Small intestine (tissue), 7 donors: ENCODE results near the gene C4orf51. TPM values are rescaled to one million over a fixed set of nuclear protein-coding genes. Genes with fewer than 3 reads are reported as not detected.

Experiments
- DNase-seq, 2 donors: peaks; one replicate each; pipeline versions ENCODE4 v3.0.0 to v3.0.0-alpha.2; 2013
- FAIRE-seq: peaks from 2 replicates; lab custom pipeline; 2012; peaks lifted over from hg19 to GRCh38; lab: Jason Lieb, UNC
- H3K27ac ChIP-seq, 3 donors: one replicate each; pipeline ENCODE4 v1.5.1; 2013; ENCODE audit warnings: low read length in 2 of 3, mild to moderate bottlenecking in 2 of 3, control low read depth in 1 of 3, inconsistent platforms in 1 of 3, low read depth in 1 of 3, moderate library complexity in 1 of 3
- H3K27me3 ChIP-seq, 3 donors: one replicate each; pipeline ENCODE4 v1.6.1; 2013; ENCODE audit warnings: low read length in 3 of 3, inconsistent platforms in 1 of 3; ENCODE audit not compliant: control insufficient read depth in 3 of 3, insufficient read depth in 3 of 3
- H3K36me3 ChIP-seq, 3 donors: one replicate each; pipeline ENCODE4 v1.6.1; 2013; ENCODE audit warnings: low read length in 3 of 3, inconsistent platforms in 1 of 3, low read depth in 1 of 3, mild to moderate bottlenecking in 1 of 3, moderate library complexity in 1 of 3; ENCODE audit not compliant: control insufficient read depth in 3 of 3, insufficient read depth in 2 of 3
- H3K4me1 ChIP-seq, 3 donors: one replicate each; pipeline ENCODE4 v1.6.1; 2013; ENCODE audit warnings: low read length in 2 of 3, inconsistent platforms in 1 of 3, low read depth in 1 of 3, mild to moderate bottlenecking in 1 of 3, moderate library complexity in 1 of 3; ENCODE audit not compliant: control insufficient read depth in 3 of 3, insufficient read depth in 2 of 3
- H3K4me3 ChIP-seq, 3 donors: one replicate each; pipeline ENCODE4 v1.5.1; 2013; ENCODE audit warnings: low read length in 3 of 3, control low read depth in 1 of 3, inconsistent platforms in 1 of 3, low read depth in 1 of 3, mild to moderate bottlenecking in 1 of 3, moderate library complexity in 1 of 3
- H3K9me3 ChIP-seq, 2 donors: one replicate each; pipeline ENCODE4 v1.6.1; 2013; ENCODE audit warnings: low read depth in 1 of 2, low read length in 1 of 2; ENCODE audit not compliant: control insufficient read depth in 2 of 2, insufficient read depth in 1 of 2
- WGBS, 3 donors: extraction: QIAGEN DNeasy Blood & Tissue Kit; methylation state at CpG; one replicate each; pipeline ENCODE4 v1.1.7; 2013; 5-methylcytosine and 5-hydroxymethylcytosine counted together
- polyA plus RNA-seq, 4 donors: library from polyadenylated mRNA; stranded (reverse) in 3 of 4; unstranded in 1 of 4; fragments of 200-250 nt in 3 of 4; fragments of 120-200 nt in 1 of 4; gene quantifications; one replicate each; pipeline versions ENCODE4 v1.2.1 to v1.2.3, GENCODE V29; 2013
- donor health status: healthy with polysubstance abuse.
- donor health status: control.
- donor health status: control.
- donor health status: Bipolar disorder and iron deficiency.
- donor health status: healthy.

C4orf51 gene
- polyA plus RNA-seq, 4 donors, result not detected

GRCh38 chr4:145716200-145716599, 36.3 kb downstream of the C4orf51 start:
- no peak for DNase-seq
- FAIRE-seq, result no peak
- Histone ChIP-seq H3K27ac (no peak overlapping the region), H3K9me3 (peaks cover 0 to under 1% of the 10 kb centered on the region in 2 donors), H3K27me3 (peaks cover 0 to 3% (median 3%) of the 10 kb centered on the region in 3 donors), H3K4me3 (no peak overlapping the region), H3K36me3 (no peaks in the 10 kb centered on the region), H3K4me1 (no peaks in the 10 kb centered on the region)
- 69 to 82% (median 79%) methylated on average over 3 of the region's 3 CpGs for WGBS, 3 donors

GRCh38 chr4:145716661-145717200, 36.8 kb downstream of the C4orf51 start:
- H3K4me1 ChIP-seq, result no peaks in the 10 kb centered on the region
- no peak for FAIRE-seq
- 68 to 86% (median 68%) methylated on average over 1 of the region's 1 CpG for WGBS, 3 donors
- peaks cover 0 to 3% (median 3%) of the 10 kb centered on the region in 3 donors for H3K27me3 ChIP-seq
- no peaks in the 10 kb centered on the region for H3K9me3 ChIP-seq
- H3K27ac ChIP-seq, result no peak overlapping the region
- no peak for DNase-seq
- no peak overlapping the region for H3K4me3 ChIP-seq
- no peaks in the 10 kb centered on the region for H3K36me3 ChIP-seq

GRCh38 chr4:145719752-145720624, 40.0 kb downstream of the C4orf51 start:
- WGBS, 3 donors, result 72 to 76% (median 75%) methylated on average over 10 of the region's 10 CpGs
- no peaks in the 10 kb centered on the region for H3K4me1 ChIP-seq
- H3K27ac ChIP-seq, result no peak overlapping the region
- no peak for FAIRE-seq
- no peaks in the 10 kb centered on the region for H3K9me3 ChIP-seq
- peaks cover 0 to under 1% (median 0%) of the 10 kb centered on the region in 3 donors for H3K27me3 ChIP-seq
- H3K36me3 ChIP-seq, result no peaks in the 10 kb centered on the region
- H3K4me3 ChIP-seq, result no peak overlapping the region
- DNase-seq, result no peak

GRCh38 chr4:145720656-145721055, 40.7 kb downstream of the C4orf51 start:
- FAIRE-seq, result no peak
- Histone ChIP-seq H3K27me3 (no peaks in the 10 kb centered on the region), H3K9me3 (no peaks in the 10 kb centered on the region), H3K4me1 (no peaks in the 10 kb centered on the region), H3K27ac (no peak overlapping the region), H3K36me3 (no peaks in the 10 kb centered on the region), H3K4me3 (no peak overlapping the region)
- 87 to 96% (median 93%) methylated on average over 3 of the region's 3 CpGs for WGBS, 3 donors
- no peak for DNase-seq

- no peak for FAIRE-seq
- WGBS, 3 donors, result 91 to 98% (median 95%) methylated on average over 1 of the region's 1 CpG
Observed at GRCh38 chr4:145722561-145722960, 42.6 kb downstream of the C4orf51 start.

GRCh38 chr4:145723336-145723735, 43.4 kb downstream of the C4orf51 start:
- no peaks in the 10 kb centered on the region for H3K36me3 ChIP-seq
- whole genome bisulfite sequencing, 3 donors, result 78 to 93% (median 80%) methylated on average over 2 of the region's 2 CpGs
- FAIRE-seq, result no peak
- no peaks in the 10 kb centered on the region for H3K9me3 ChIP-seq
- no peaks in the 10 kb centered on the region for H3K4me1 ChIP-seq
- no peaks in the 10 kb centered on the region for H3K27me3 ChIP-seq
- DNase-seq, result no peak
- no peak overlapping the region for H3K4me3 ChIP-seq
- H3K27ac ChIP-seq, result no peak overlapping the region

More at GRCh38 chr4:145722561-145722960, 42.6 kb downstream of the C4orf51 start:
- no peak overlapping the region for H3K4me3 ChIP-seq
- DNase-seq, result no peak
- no peaks in the 10 kb centered on the region for H3K4me1 ChIP-seq
- H3K27me3 ChIP-seq, result no peaks in the 10 kb centered on the region
- H3K9me3 ChIP-seq, result no peaks in the 10 kb centered on the region
- H3K27ac ChIP-seq, result no peak overlapping the region
- no peaks in the 10 kb centered on the region for H3K36me3 ChIP-seq

GRCh38 chr4:145730026-145730425, 50.1 kb downstream of the C4orf51 start:
- Histone ChIP-seq H3K9me3 (no peaks in the 10 kb centered on the region), H3K4me3 (no peak overlapping the region), H3K36me3 (no peaks in the 10 kb centered on the region), H3K27ac (no peak overlapping the region), H3K4me1 (peaks cover 0 to 30% (median 17%) of the 10 kb centered on the region in 3 donors), H3K27me3 (no peaks in the 10 kb centered on the region)
- 73 to 90% (median 81%) methylated on average over 5 of the region's 5 CpGs for WGBS, 3 donors
- no peak for FAIRE-seq
- DNase-seq, result no peak

- no peaks in the 10 kb centered on the region for H3K36me3 ChIP-seq
- WGBS, 3 donors, result 8 to 35% (median 17%) methylated on average over 1 of the region's 1 CpG
- FAIRE-seq (no peak), DNase-seq (peak; percentile 82 to 83)
- H3K4me3 ChIP-seq, result no peak overlapping the region
- H3K9me3 ChIP-seq, result no peaks in the 10 kb centered on the region
- H3K27ac ChIP-seq, result peak overlapping the region in 1 of 3 donors; percentile 17
- H3K27me3 ChIP-seq, result no peaks in the 10 kb centered on the region
- peaks cover 0 to 38% (median 17%) of the 10 kb centered on the region in 3 donors for H3K4me1 ChIP-seq
Observed at GRCh38 chr4:145731028-145731427, 51.1 kb downstream of the C4orf51 start.
